Panc1 (cell line): Measurements from ENCODE around the gene MAP2K6. TPM values are rescaled to one million over a fixed set of nuclear protein-coding genes. Genes with fewer than 3 reads are reported as not detected.

Experiments
- ATAC-seq: fragments of 200-7000 bp; cut with Tn5 transposase; 2 replicates; pipeline ENCODE4 v1.9.1; 2020; ENCODE audit warnings: mild to moderate bottlenecking, moderate library complexity
- BruUV-seq: library from RNA; stranded (reverse); fragments of 400-500 nt; replicated peaks from 2 replicates; lab custom pipeline; 2021; lab: Mats Ljungman, UMichigan
- CTCF ChIA-PET: fragments of 300-600 bp; sonication (Branson Sonifier 250); formaldehyde crosslinking; loops from one replicate; lab custom pipeline; 2022; ENCODE audit warnings: antibody characterized with exemption; lab: Charles Lee
- POLR2A ChIA-PET: fragments of 300-600 bp; sonication (Branson Sonifier 250); formaldehyde crosslinking; loops from one replicate; lab custom pipeline; 2022; ENCODE audit warnings: antibody characterized with exemption; lab: Charles Lee
- DNase-seq: peaks from one replicate; pipeline ENCODE4 v3.0.0-alpha.2; 2010; ENCODE audit warnings: low read depth, low spot score
- H3K27ac ChIP-seq: 2 replicates; pipeline ENCODE4 v1.5.1; 2011; ENCODE audit warnings: mild to moderate bottlenecking, low read length, inconsistent platforms
- H3K27me3 ChIP-seq: fragments of 200-500 bp; sonication (Bioruptor generic); 2 replicates; pipeline ENCODE4 v1.6.0; 2014; ENCODE audit warnings: low read length, inconsistent platforms; ENCODE audit not compliant: control insufficient read depth, insufficient read depth
- H3K36me3 ChIP-seq: fragments of 200-500 bp; sonication (Bioruptor generic); 2 replicates; pipeline ENCODE4 v1.5.1; 2014; ENCODE audit warnings: inconsistent platforms, mild to moderate bottlenecking, low read length, moderate library complexity; ENCODE audit not compliant: control insufficient read depth, insufficient read depth
- H3K4me1 ChIP-seq: 2 replicates; pipeline ENCODE4 v1.5.1; 2011; ENCODE audit warnings: inconsistent platforms, mild to moderate bottlenecking, low read length, moderate library complexity; ENCODE audit not compliant: control insufficient read depth, insufficient read depth
- H3K4me3 ChIP-seq, 2 experiments: 2 replicates each; pipeline ENCODE4 v1.5.1; 2011 to 2012; ENCODE audit warnings: low read depth in 2 of 2, low read length in 2 of 2, mild to moderate bottlenecking in 2 of 2, inconsistent platforms in 1 of 2, moderate library complexity in 1 of 2
- H3K9me3 ChIP-seq: fragments of 200-500 bp; sonication (Bioruptor generic); 2 replicates; pipeline ENCODE4 v1.5.1; 2014; ENCODE audit warnings: low read depth, mild to moderate bottlenecking, inconsistent platforms, low read length, moderate library complexity; ENCODE audit not compliant: control insufficient read depth, insufficient read depth
- CTCF ChIP-seq: fragments of 450-650 bp; IDR thresholded peaks from 2 replicates; pipeline ENCODE4 v1.5.1; 2017; ENCODE audit warnings: mild to moderate bottlenecking
- POLR2AphosphoS5 ChIP-seq: IDR thresholded peaks from 2 replicates; pipeline ENCODE4 v1.6.1; 2012; ENCODE audit warnings: mild to moderate bottlenecking, low read depth, low read length, moderate library complexity
- REST ChIP-seq, 2 experiments: IDR thresholded peaks; 2 replicates each; pipeline ENCODE4 v1.6.1; 2011 to 2012; ENCODE audit warnings: low read depth in 2 of 2, control low read depth in 1 of 2, low read length in 1 of 2, mild to moderate bottlenecking in 1 of 2, moderate library complexity in 1 of 2; ENCODE audit not compliant: insufficient read depth in 1 of 2
- SIN3A ChIP-seq: IDR thresholded peaks from 2 replicates; pipeline ENCODE4 v1.6.1; 2012; ENCODE audit warnings: low read depth, mild to moderate bottlenecking, low read length, moderate library complexity, borderline replicate concordance; ENCODE audit not compliant: insufficient read depth
- TCF7L2 ChIP-seq: IDR thresholded peaks from 2 replicates; pipeline ENCODE4 v1.6.1; 2011; ENCODE audit warnings: mild to moderate bottlenecking, low read depth, low read length, inconsistent platforms
- in situ Hi-C: cut with HindIII; loops from 2 replicates; pipeline ENCODE4 v1.10.0; 2016; ENCODE audit warnings: low sequenced_read_pairs, low pct_unique_long_range_greater_than_20kb
- intact Hi-C: fragments of 100-400 bp; cut with micrococcal nuclease; formaldehyde crosslinking; loops from one replicate; pipeline ENCODE4 v1.10.0; 2022; ENCODE audit not compliant: unreplicated experiment
- total RNA-seq: library from RNA; stranded (reverse); gene quantifications from one replicate; pipeline ENCODE4 v1.2.1, GENCODE V29; 2021; ENCODE audit not compliant: unreplicated experiment

MAP2K6 gene
- total RNA-seq, 1 experiment from 2014 or later: 11.8 TPM

GRCh38 chr17:69406941-69407340 is 7.6 kb upstream of the MAP2K6 start:
- ChIA-PET POLR2A (no interaction called here), CTCF (no interaction called here)
- Histone ChIP-seq H3K4me1 (no peaks in the 10 kb centered on the region), H3K27ac (no peak overlapping the region), H3K36me3 (no peaks in the 10 kb centered on the region), H3K9me3 (no peaks in the 10 kb centered on the region), H3K4me3 (no peak overlapping the region), H3K27me3 (no peaks in the 10 kb centered on the region)
- no peak for ATAC-seq
- no TSS peak for BruUV-seq
- no peak for DNase-seq
- TF ChIP-seq REST (IDR thresholded peaks at IDR 0.05; ENCODE audit: insufficient read depth in 1 of 2, low read depth in 2 of 2, low read length in 1 of 2) (no peak), CTCF (no peak), TCF7L2 (no peak), POLR2AphosphoS5 (no peak), SIN3A (no peak)
- intact Hi-C loops: no loop called here
- in situ Hi-C loops: no loop called here

- BruUV-seq: no TSS peak
- Histone ChIP-seq H3K4me1 (no peaks in the 10 kb centered on the region; the same call in 1 of the 2 replicates), H3K36me3 (no peaks in the 10 kb centered on the region), H3K9me3 (no peaks in the 10 kb centered on the region), H3K4me3 (no peak overlapping the region), H3K27me3 (no peaks in the 10 kb centered on the region), H3K27ac (no peak overlapping the region)
- TF ChIP-seq CTCF (no peak), POLR2AphosphoS5 (no peak), REST (IDR thresholded peaks at IDR 0.05; ENCODE audit: insufficient read depth in 1 of 2, low read depth in 2 of 2, low read length in 1 of 2) (no peak), TCF7L2 (no peak)
- DNase-seq: no peak
- POLR2A ChIA-PET: interaction anchor here (0.6 kb wide), 1 partner anchor 16 kb away, joined by 5 read pairs; no protein-coding TSS in a partner anchor
- ATAC-seq: no peak
- in situ Hi-C loops (no loop called here), intact Hi-C loops (no loop called here)
- CTCF ChIA-PET: no interaction called here
These were observed 6.7 kb upstream of the MAP2K6 start for GRCh38 chr17:69407759-69408158.
